ENCODE measurements around the gene PLEKHG1. TPM values are rescaled to one million over a fixed set of nuclear protein-coding genes. Genes with fewer than 3 reads are reported as not detected.
A peak's percentile ranks its signal among the peaks of the same experiment; 100 is the strongest.

Gene PLEKHG1
- total and polyA plus RNA-seq, 2 experiments from 2014 or later, result 6.3 to 6.8 TPM

DNA sequence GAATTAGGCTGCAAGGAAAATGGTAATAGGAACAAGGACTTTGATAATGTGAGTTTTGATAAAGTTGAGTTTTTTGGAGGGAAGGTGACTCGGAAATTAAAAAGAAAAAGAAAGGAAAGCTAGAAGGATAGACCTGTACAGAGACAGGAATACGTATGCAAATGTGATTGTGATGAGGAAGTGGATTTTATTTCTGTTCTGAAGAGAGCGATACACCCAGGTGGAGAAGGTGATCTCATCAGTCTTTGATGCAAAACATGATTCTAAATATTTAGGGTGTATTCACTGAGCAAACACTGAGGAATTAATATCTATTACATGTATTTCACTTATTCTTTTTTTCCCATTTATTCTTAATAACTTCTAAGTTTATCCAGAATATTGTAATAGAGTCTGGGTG, 9.2 kb upstream of the PLEKHG1 start:
- Histone ChIP-seq H3K36me3 (replicated peaks; ENCODE audit: insufficient read depth, low read depth) (no peaks in the 10 kb centered on the region), H3K9me3 (ENCODE audit: low read depth) (no peaks in the 10 kb centered on the region), H4K20me1 (ENCODE audit: insufficient read depth, poor library complexity, severe bottlenecking) (no peaks in the 10 kb centered on the region), H3K27ac (no peak overlapping the region), H3K79me2 (no peaks in the 10 kb centered on the region), H3K9me2 (replicated peaks; ENCODE audit: insufficient read depth) (no peaks in the 10 kb centered on the region), H3K4me1 (ENCODE audit: insufficient read depth) (no peaks in the 10 kb centered on the region), H2AFZ (no peak overlapping the region), H3K27me3 (no peaks in the 10 kb centered on the region), H3K4me3 (no peak overlapping the region), H3K4me2 (no peak overlapping the region)
- DNase-seq (ENCODE audit: low spot score), result no peak
- TF ChIP-seq EZH2phosphoT487 (IDR thresholded peaks at IDR 0.05; ENCODE audit: low read depth, severe bottlenecking, unreplicated experiment), result no peak
- 93% methylated on average over 3 of the region's 3 CpGs for WGBS (ENCODE audit: low lambda C conversion rate, missing lambda C conversion rate)

DNA sequence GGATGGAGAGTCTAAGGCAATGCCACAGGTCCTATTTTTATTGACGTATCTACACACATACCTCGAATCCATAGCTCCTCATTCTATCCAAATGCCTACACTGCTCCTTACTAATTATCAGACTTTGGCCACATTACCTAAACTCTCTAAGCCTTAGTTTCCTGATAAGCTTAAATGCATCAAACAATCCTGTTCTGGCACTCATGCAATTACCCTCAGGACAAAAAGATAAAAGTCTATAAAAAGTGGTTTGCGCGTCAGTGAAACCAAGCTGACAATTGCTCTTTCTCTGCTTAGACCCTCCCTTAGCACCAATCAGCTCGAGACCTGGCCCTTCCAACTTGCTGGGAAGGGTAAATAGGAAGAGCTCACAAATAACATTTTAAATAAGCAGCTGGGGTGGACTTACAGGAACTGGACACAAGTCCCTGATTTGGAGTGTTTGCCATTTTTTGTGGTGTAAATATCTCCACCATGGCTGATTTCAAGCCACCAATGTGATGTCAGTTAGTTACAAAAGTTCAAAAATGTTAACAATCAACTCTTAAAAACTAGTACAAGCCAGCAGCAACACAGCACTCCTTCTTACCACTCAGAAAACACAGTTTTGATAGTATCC, 7.2 kb upstream of the PLEKHG1 start:
- no peaks in the 10 kb centered on the region for H3K36me3 ChIP-seq (replicated peaks; ENCODE audit: insufficient read depth, low read depth)
- TF ChIP-seq, protein P1, sequence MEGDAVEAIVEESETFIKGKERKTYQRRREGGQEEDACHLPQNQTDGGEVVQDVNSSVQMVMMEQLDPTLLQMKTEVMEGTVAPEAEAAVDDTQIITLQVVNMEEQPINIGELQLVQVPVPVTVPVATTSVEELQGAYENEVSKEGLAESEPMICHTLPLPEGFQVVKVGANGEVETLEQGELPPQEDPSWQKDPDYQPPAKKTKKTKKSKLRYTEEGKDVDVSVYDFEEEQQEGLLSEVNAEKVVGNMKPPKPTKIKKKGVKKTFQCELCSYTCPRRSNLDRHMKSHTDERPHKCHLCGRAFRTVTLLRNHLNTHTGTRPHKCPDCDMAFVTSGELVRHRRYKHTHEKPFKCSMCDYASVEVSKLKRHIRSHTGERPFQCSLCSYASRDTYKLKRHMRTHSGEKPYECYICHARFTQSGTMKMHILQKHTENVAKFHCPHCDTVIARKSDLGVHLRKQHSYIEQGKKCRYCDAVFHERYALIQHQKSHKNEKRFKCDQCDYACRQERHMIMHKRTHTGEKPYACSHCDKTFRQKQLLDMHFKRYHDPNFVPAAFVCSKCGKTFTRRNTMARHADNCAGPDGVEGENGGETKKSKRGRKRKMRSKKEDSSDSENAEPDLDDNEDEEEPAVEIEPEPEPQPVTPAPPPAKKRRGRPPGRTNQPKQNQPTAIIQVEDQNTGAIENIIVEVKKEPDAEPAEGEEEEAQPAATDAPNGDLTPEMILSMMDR (IDR thresholded peaks at IDR 0.05; ENCODE audit: poor library complexity), result no peak
- no peak for TF ChIP-seq EZH2phosphoT487 (IDR thresholded peaks at IDR 0.05; ENCODE audit: low read depth, severe bottlenecking, unreplicated experiment)
- TF ChIP-seq EZH2 (IDR thresholded peaks at IDR 0.05; ENCODE audit: borderline replicate concordance), result no peak
- no peaks in the 10 kb centered on the region for H3K79me2 ChIP-seq
- no peaks in the 10 kb centered on the region for H3K4me1 ChIP-seq (ENCODE audit: insufficient read depth)
- H3K27me3 ChIP-seq, result peaks cover 4% of the 10 kb centered on the region
- WGBS (ENCODE audit: low lambda C conversion rate, missing lambda C conversion rate), result 37% methylated on average over 5 of the region's 5 CpGs
- H4K20me1 ChIP-seq (ENCODE audit: insufficient read depth, poor library complexity, severe bottlenecking), result no peaks in the 10 kb centered on the region
- no peak overlapping the region for H2AFZ ChIP-seq
- no peaks in the 10 kb centered on the region for H3K9me3 ChIP-seq (ENCODE audit: low read depth)
- peak overlapping the region; percentile 47 for H3K27ac ChIP-seq
- peak; percentile 32 for DNase-seq (ENCODE audit: low spot score)
- H3K4me2 ChIP-seq, result no peak overlapping the region
- H3K4me3 ChIP-seq, result no peak overlapping the region
- H3K9me2 ChIP-seq (replicated peaks; ENCODE audit: insufficient read depth), result no peaks in the 10 kb centered on the region

DNA sequence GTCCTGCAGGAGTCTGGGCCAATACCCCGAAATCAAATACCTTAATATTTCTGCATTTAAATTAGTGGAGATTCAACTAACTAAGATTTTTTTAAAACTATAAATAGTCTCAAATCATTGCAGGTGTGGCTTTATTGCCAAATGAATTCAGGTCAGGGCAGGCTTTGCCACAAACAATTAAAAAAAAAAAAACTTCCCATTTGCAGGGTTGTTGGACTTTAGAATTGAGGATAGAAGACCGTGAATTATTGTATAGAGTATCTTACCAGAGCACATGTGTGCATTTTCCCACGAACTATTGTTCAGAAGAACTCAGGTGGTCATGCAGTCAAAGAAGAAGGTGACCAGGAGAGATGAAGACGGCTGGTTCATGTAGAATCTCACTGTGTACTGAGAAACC, 6.6 kb upstream of the PLEKHG1 start:
- Histone ChIP-seq H3K36me3 (replicated peaks; ENCODE audit: insufficient read depth, low read depth) (no peaks in the 10 kb centered on the region), H3K27ac (no peak overlapping the region), H2AFZ (no peak overlapping the region), H3K4me1 (ENCODE audit: insufficient read depth) (no peaks in the 10 kb centered on the region), H3K4me3 (no peak overlapping the region), H3K4me2 (no peak overlapping the region), H3K79me2 (no peaks in the 10 kb centered on the region), H3K9me2 (replicated peaks; ENCODE audit: insufficient read depth) (no peaks in the 10 kb centered on the region), H3K27me3 (peaks cover 5% of the 10 kb centered on the region), H3K9me3 (ENCODE audit: low read depth) (no peaks in the 10 kb centered on the region), H4K20me1 (ENCODE audit: insufficient read depth, poor library complexity, severe bottlenecking) (no peaks in the 10 kb centered on the region)
- 91% methylated on average over 4 of the region's 4 CpGs for WGBS (ENCODE audit: low lambda C conversion rate, missing lambda C conversion rate)
- DNase-seq (ENCODE audit: low spot score), result no peak
- no peak for TF ChIP-seq EZH2phosphoT487 (IDR thresholded peaks at IDR 0.05; ENCODE audit: low read depth, severe bottlenecking, unreplicated experiment)
- TF ChIP-seq, protein P1 (IDR thresholded peaks at IDR 0.05; ENCODE audit: poor library complexity), result no peak
- no peak for TF ChIP-seq EZH2 (IDR thresholded peaks at IDR 0.05; ENCODE audit: borderline replicate concordance)

- DNase-seq (ENCODE audit: low spot score), result peak; percentile 33
- H3K27ac ChIP-seq, result no peak overlapping the region
Observed at GRCh38 chr6:150596439-150596838, 3.2 kb upstream of the PLEKHG1 start.

More at GRCh38 chr6:150596439-150596838, 3.2 kb upstream of the PLEKHG1 start:
- Histone ChIP-seq H3K4me2 (no peak overlapping the region), H3K36me3 (replicated peaks; ENCODE audit: insufficient read depth, low read depth) (no peaks in the 10 kb centered on the region), H2AFZ (no peak overlapping the region), H3K79me2 (peaks cover 2% of the 10 kb centered on the region), H3K4me3 (no peak overlapping the region), H3K9me2 (replicated peaks; ENCODE audit: insufficient read depth) (no peaks in the 10 kb centered on the region), H3K9me3 (ENCODE audit: low read depth) (no peaks in the 10 kb centered on the region), H3K4me1 (ENCODE audit: insufficient read depth) (no peaks in the 10 kb centered on the region), H3K27me3 (peaks cover 8% of the 10 kb centered on the region), H4K20me1 (ENCODE audit: insufficient read depth, poor library complexity, severe bottlenecking) (no peaks in the 10 kb centered on the region)
- TF ChIP-seq EZH2 (IDR thresholded peaks at IDR 0.05; ENCODE audit: borderline replicate concordance), result no peak
- TF ChIP-seq, protein P1 (IDR thresholded peaks at IDR 0.05; ENCODE audit: poor library complexity), result no peak
- WGBS (ENCODE audit: low lambda C conversion rate, missing lambda C conversion rate), result 53% methylated on average over 7 of the region's 7 CpGs
